HFFc6 (cell line): Measurements from ENCODE around the gene DPYD. TPM values are rescaled to one million over a fixed set of nuclear protein-coding genes. Genes with fewer than 3 reads are reported as not detected.

Source experiments
- DNase-seq: peaks from one replicate; pipeline ENCODE4 v3.0.0-alpha.2; 2018
- H3K27ac Mint-ChIP-seq: 2 replicates; pipeline ENCODE4 v1.8.0; 2020; ENCODE audit warnings: mild to moderate bottlenecking, mixed read lengths
- H3K27me3 Mint-ChIP-seq: 2 replicates; pipeline ENCODE4 v1.8.0; 2021; ENCODE audit warnings: mild to moderate bottlenecking, moderate library complexity, mixed read lengths; ENCODE audit not compliant: insufficient read depth
- H3K36me3 Mint-ChIP-seq: 2 replicates; pipeline ENCODE4 v1.8.0; 2021; ENCODE audit warnings: low read depth, mixed read lengths
- H3K4me1 Mint-ChIP-seq: 2 replicates; pipeline ENCODE4 v1.8.0; 2020; ENCODE audit warnings: low read depth, mixed read lengths
- H3K4me3 Mint-ChIP-seq: 2 replicates; pipeline ENCODE4 v1.8.0; 2020; ENCODE audit warnings: mild to moderate bottlenecking, moderate library complexity, mixed read lengths
- H3K9me3 Mint-ChIP-seq: 2 replicates; pipeline ENCODE4 v1.8.0; 2020; ENCODE audit warnings: mild to moderate bottlenecking, mixed read lengths
- CTCF ChIP-seq: fragments of 200-600 bp; sonication (generic); IDR thresholded peaks from 2 replicates; pipeline ENCODE4 v1.5.0; 2021; ENCODE audit warnings: antibody characterized with exemption, mild to moderate bottlenecking
- total RNA-seq, 6 experiments: library from RNA; stranded (reverse); fragmentation: NEBNext Ultra II Directional; extraction: Animal tissue kit (Norgen Biotek cat#: 25700); gene quantifications; 2 replicates in 1 of 6; 3 replicates in 5 of 6; pipeline ENCODE4 v1.2.3, GENCODE V29; 2021

DPYD gene
- total RNA-seq, 6 experiments from 2014 or later = 37.0 to 77.8 (median 67.9) TPM

GRCh38 chr1:97252925-97253324, 667.9 kb downstream of the DPYD start:
- Mint-ChIP-seq H3K27ac (no peak overlapping the region), H3K4me3 (no peak overlapping the region), H3K27me3 (no peaks in the 10 kb centered on the region; the same call in 1 of the 2 replicates), H3K9me3 (no peaks in the 10 kb centered on the region), H3K36me3 (peaks cover 21% of the 10 kb centered on the region), H3K4me1 (peaks cover 11% of the 10 kb centered on the region)
- no peak for TF ChIP-seq CTCF
- no peak for DNase-seq

- H3K27me3 Mint-ChIP-seq = no peaks in the 10 kb centered on the region; the same call in 1 of the 2 replicates
- no peak for TF ChIP-seq CTCF
- DNase-seq = peak; percentile 46
- no peak overlapping the region for H3K27ac Mint-ChIP-seq
- H3K36me3 Mint-ChIP-seq = peaks cover 21% of the 10 kb centered on the region
- H3K4me1 Mint-ChIP-seq = peaks cover 19% of the 10 kb centered on the region
- no peak overlapping the region for H3K4me3 Mint-ChIP-seq
- no peaks in the 10 kb centered on the region for H3K9me3 Mint-ChIP-seq
These were observed 668.8 kb downstream of the DPYD start for GRCh38 chr1:97252076-97252475.

DNA sequence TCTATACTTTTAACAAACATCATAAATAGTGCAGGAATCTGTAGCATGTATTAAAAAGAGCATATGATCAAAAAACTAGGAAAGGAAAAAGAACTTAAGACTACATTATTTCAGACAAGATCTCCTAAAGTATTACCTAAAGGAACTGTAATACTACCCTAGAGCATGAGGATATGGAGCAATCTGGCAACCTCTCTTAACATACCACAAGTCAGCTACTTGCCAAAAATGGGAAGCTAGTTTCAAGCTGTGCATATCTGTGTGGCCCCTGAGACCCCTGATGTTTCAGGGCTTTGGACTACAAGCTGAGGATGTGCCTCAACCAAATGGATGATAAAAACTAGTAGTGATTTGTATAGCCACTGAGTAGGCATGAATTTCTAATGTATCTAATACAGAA, 673.6 kb downstream of the DPYD start:
- no peak for TF ChIP-seq CTCF
- H3K27me3 Mint-ChIP-seq = no peaks in the 10 kb centered on the region
- no peak overlapping the region for H3K27ac Mint-ChIP-seq
- H3K4me3 Mint-ChIP-seq = no peak overlapping the region
- no peaks in the 10 kb centered on the region for H3K9me3 Mint-ChIP-seq
- H3K4me1 Mint-ChIP-seq = peaks cover 30% of the 10 kb centered on the region
- H3K36me3 Mint-ChIP-seq = peaks cover 14% of the 10 kb centered on the region
- no peak for DNase-seq

- Mint-ChIP-seq H3K27me3 (no peaks in the 10 kb centered on the region), H3K27ac (peak overlapping the region; percentile 57; the same call in 1 of the 2 replicates), H3K36me3 (peaks cover 14% of the 10 kb centered on the region), H3K4me3 (peak overlapping the region; percentile 71; the same call in 1 of the 2 replicates), H3K4me1 (peaks cover 26% of the 10 kb centered on the region), H3K9me3 (no peaks in the 10 kb centered on the region)
- no peak for DNase-seq
- no peak for TF ChIP-seq CTCF
These were observed 675.2 kb downstream of the DPYD start for GRCh38 chr1:97245682-97246081.

GRCh38 chr1:97245026-97245425, 675.8 kb downstream of the DPYD start:
- H3K27ac Mint-ChIP-seq = no peak overlapping the region; the same call in 1 of the 2 replicates
- DNase-seq = no peak
- H3K4me3 Mint-ChIP-seq = peak overlapping the region; percentile 71; the same call in 1 of the 2 replicates
- TF ChIP-seq CTCF = peak; percentile 27; the same call in 1 of the 2 replicates
- H3K9me3 Mint-ChIP-seq = no peaks in the 10 kb centered on the region
- peaks cover 14% of the 10 kb centered on the region for H3K36me3 Mint-ChIP-seq
- no peaks in the 10 kb centered on the region for H3K27me3 Mint-ChIP-seq
- H3K4me1 Mint-ChIP-seq = peaks cover 26% of the 10 kb centered on the region
